Tibial artery (tissue), 4 donors: Measurements from ENCODE around the gene SERPINA1.

Experiments used
- DNase-seq, 2 donors: peaks; one replicate each; pipeline ENCODE4 v3.0.0-alpha.2; 2019
- H3K27ac ChIP-seq, 2 donors: fragments of 200-600 bp; sonication (generic) in 1 of 2; 1 replicate in 1 of 2; 2 replicates in 1 of 2; pipeline ENCODE4 v1.5.1; 2018 to 2019; ENCODE audit warnings: mild to moderate bottlenecking in 1 of 2
- H3K27me3 ChIP-seq, 2 donors: fragments of 200-600 bp; sonication (generic) in 1 of 2; one replicate each; pipeline versions ENCODE4 v1.5.1 to v1.6.0; 2016 to 2019
- H3K36me3 ChIP-seq, 3 donors: fragments of 200-600 bp; sonication (generic) in 2 of 3; one replicate each; pipeline ENCODE4 v1.5.1; 2016 to 2019; ENCODE audit warnings: mild to moderate bottlenecking in 2 of 3
- H3K4me1 ChIP-seq, 4 donors: fragments of 200-600 bp; sonication (generic) in 2 of 4; 1 replicate in 3 of 4; 2 replicates in 1 of 4; pipeline ENCODE4 v1.5.1; 2016 to 2019
- H3K4me3 ChIP-seq, 2 donors: fragments of 200-600 bp; sonication (generic) in 1 of 2; 1 replicate in 1 of 2; 2 replicates in 1 of 2; pipeline ENCODE4 v1.5.1; 2018 to 2019; ENCODE audit warnings: mild to moderate bottlenecking in 2 of 2
- H3K9me3 ChIP-seq, 3 donors: fragments of 200-600 bp; sonication (generic) in 1 of 3; one replicate each; pipeline ENCODE4 v1.5.1; 2016 to 2019
- intact Hi-C: fragments of 100-400 bp; cut with DNase I; formaldehyde crosslinking; loops from one replicate; pipeline ENCODE4 v1.15.0; 2023; ENCODE audit warnings: low total_unique reads
- TF ChIP-seq, protein P1 (sequence below), 2 experiments: fragments of 200-600 bp in 1 of 2; fragments of 450-650 bp in 1 of 2; IDR thresholded peaks; one replicate each; pipeline ENCODE4 v1.5.1; 2017 to 2019; ENCODE audit warnings: antibody characterized with exemption in 2 of 2, mild to moderate bottlenecking in 1 of 2, moderate library complexity in 1 of 2

The SERPINA1 gene

DNA sequence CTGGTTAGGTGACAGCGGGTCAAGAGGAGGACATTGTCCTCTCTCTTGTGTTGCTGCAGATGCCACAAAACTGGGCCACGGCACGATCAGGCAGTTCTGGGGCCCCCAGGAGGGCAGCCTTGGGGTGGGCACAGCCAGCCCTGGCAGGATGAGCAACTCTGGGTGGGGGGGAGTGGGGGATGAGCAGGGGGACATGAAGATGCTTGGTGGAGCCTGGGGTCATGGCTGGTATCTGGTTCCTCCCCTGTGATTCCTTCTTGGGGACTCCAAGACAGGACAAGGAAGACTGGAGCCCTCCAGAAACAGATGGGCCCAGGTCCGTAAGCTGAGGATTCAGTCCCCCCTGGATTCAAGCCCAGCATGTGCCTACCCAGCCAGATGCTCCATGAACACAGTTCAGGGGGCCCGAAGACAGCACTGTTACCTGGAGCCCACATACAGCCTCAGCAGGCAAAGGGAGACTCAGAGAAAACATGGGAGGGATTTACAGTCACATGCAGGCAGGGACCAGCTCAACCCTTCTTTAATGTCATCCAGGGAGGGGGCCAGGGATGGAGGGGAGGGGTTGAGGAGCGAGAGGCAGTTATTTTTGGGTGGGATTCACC is 10.4 kb downstream of the SERPINA1 start:
- Histone ChIP-seq H3K9me3 (no peaks in the 10 kb centered on the region), H3K27ac (no peak overlapping the region), H3K4me1 (no peaks in the 10 kb centered on the region), H3K27me3 (peaks cover 0 to 3% of the 10 kb centered on the region in 2 donors), H3K36me3 (no peaks in the 10 kb centered on the region), H3K4me3 (no peak overlapping the region)
- intact Hi-C loops = no loop called here
- TF ChIP-seq, protein P1, sequence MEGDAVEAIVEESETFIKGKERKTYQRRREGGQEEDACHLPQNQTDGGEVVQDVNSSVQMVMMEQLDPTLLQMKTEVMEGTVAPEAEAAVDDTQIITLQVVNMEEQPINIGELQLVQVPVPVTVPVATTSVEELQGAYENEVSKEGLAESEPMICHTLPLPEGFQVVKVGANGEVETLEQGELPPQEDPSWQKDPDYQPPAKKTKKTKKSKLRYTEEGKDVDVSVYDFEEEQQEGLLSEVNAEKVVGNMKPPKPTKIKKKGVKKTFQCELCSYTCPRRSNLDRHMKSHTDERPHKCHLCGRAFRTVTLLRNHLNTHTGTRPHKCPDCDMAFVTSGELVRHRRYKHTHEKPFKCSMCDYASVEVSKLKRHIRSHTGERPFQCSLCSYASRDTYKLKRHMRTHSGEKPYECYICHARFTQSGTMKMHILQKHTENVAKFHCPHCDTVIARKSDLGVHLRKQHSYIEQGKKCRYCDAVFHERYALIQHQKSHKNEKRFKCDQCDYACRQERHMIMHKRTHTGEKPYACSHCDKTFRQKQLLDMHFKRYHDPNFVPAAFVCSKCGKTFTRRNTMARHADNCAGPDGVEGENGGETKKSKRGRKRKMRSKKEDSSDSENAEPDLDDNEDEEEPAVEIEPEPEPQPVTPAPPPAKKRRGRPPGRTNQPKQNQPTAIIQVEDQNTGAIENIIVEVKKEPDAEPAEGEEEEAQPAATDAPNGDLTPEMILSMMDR (IDR thresholded peaks at IDR 0.05) = no peak
- peak in 1 of 2 donors; percentile 9 for DNase-seq

DNA sequence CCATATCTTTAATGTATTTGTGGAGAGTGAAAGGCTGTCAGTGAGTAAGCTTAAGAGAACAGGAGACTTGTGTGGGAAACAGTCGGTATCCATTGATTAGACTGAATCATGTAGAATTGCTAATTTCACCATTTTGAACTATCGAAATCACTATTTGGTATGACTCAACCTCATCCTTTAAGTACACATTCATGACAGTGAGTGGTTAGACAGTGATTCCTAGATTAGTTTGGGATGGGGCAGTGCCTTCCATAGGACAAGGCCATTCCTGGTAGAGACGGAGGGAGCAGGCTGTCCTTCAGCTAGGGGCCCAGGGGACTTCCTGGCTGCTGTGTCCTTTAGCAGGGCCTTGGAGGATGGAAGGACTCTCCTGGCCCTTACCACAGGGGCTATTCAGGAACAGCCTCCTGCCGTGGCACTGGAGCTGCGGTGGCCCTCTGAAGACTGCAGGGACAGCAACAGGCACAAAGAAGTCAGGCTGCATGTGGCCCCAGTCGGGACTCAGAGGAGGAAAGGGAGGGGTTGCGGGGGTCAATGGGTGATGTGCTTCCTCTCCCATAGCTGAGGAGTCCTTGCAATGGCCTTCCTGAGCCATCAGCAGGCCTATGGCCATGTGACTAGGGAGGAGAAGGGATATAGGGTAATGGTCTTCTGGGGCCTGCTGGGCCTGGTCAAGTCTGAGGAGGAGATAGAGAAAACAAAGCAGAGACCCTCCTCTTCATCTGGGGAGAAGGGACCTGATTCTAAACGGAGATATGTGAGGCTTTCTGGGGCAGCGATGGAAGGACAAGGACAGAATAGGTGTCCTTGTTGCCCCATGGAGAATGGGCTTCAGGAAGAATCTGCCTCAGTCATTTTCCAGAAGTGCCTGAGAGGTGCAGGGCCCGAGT is 11.2 kb downstream of the SERPINA1 start:
- no peaks in the 10 kb centered on the region for H3K36me3 ChIP-seq

DNA sequence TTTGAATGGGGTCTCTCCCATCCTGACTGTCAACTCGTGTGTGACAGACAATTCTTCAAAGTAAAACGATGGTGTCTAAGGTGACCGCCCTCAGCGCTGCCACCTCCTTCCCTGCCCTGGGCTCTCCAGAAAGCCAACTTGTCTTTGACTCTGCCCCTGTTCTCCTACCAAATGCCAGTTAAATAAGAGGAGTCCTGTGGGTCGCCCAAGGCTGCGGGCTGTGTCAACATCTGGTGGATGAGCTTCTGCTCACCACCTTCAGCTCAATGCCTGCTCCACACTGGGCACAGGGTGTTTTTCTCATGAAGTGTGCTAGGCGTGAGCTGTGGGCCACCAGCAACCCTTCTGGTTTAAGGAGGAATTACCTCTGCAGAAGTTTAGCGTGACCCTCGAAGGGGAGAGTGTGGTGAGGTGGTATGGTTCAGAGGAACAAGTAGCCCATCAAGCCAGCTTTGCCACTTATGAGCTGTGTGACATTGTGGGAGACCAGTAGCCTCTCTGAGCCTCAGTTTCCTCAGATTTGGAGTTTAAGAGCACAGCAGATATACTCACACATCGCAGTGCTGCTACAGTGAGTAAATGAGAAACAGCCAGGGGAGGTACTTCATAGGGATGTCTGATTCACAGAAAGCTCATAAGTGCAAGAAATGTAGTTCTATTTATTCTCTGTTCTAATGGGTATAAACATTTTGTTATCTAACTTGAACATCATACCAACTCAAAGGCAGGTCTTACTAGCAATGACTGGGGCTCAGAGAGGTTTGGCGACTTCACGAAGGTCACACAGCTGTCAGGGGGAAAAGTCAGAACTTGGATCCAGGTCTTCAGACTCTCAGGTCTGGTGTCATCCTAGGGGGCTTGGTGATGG is 12.1 kb downstream of the SERPINA1 start:
- no peak overlapping the region for H3K4me3 ChIP-seq
- H3K27ac ChIP-seq = no peak overlapping the region
- no peaks in the 10 kb centered on the region for H3K9me3 ChIP-seq
- no peaks in the 10 kb centered on the region for H3K4me1 ChIP-seq
- peaks cover 0 to 3% of the 10 kb centered on the region in 2 donors for H3K27me3 ChIP-seq
- peak in 1 of 2 donors; percentile 7 for DNase-seq
- intact Hi-C loops = no loop called here
- TF ChIP-seq, protein P1 (IDR thresholded peaks at IDR 0.05) = no peak
- no peaks in the 10 kb centered on the region for H3K36me3 ChIP-seq

More for the DNA sequence above, 11.2 kb downstream of the SERPINA1 start:
- Histone ChIP-seq H3K4me3 (no peak overlapping the region), H3K27ac (no peak overlapping the region), H3K9me3 (no peaks in the 10 kb centered on the region), H3K27me3 (peaks cover 0 to 3% of the 10 kb centered on the region in 2 donors), H3K4me1 (no peaks in the 10 kb centered on the region)
- peak in 1 of 2 donors; percentile 7 for DNase-seq
- TF ChIP-seq, protein P1 (IDR thresholded peaks at IDR 0.05) = no peak
- intact Hi-C loops = no loop called here

DNA sequence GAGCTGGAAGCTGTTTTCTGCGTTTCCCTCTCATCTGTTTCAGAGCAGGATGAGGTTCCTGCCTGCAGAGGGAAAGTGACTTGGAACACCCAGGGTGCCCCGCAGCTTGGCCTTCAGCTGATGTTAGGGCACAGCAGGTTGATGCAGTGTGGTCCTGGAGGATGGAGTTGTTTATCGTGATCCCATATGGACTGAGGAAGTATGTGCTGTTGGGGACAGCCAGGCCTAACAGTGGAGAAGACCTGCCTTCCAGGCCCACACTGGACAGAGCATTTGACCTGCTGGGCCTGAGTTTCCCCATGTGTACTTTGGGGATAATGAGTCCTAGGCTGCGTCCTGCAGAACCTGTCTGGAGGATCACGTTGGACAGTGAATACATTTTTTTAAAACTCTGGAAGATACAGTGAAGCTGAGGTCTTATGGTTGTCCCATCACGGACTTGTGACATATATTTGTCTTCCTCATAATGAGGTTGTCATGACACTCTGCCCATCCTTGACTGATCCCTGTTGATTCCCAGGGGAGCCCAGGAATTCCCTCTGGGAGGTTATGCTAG is 12.8 kb downstream of the SERPINA1 start:
- DNase-seq = peak in 1 of 2 donors; percentile 9

More for the DNA sequence above, 12.8 kb downstream of the SERPINA1 start:
- Histone ChIP-seq H3K27ac (no peak overlapping the region), H3K27me3 (peaks cover 0 to 3% of the 10 kb centered on the region in 2 donors), H3K9me3 (no peaks in the 10 kb centered on the region), H3K4me3 (no peak overlapping the region), H3K36me3 (no peaks in the 10 kb centered on the region), H3K4me1 (no peaks in the 10 kb centered on the region)
- intact Hi-C loops = no loop called here
- TF ChIP-seq, protein P1 (IDR thresholded peaks at IDR 0.05) = no peak
